UCSD-AML1 (cell line): ENCODE measurements around the gene IRF6.

Experiments
- DNase-seq: peaks from one replicate; lab custom pipeline; 2025; ENCODE audit not compliant: unreplicated experiment; lab: John Stamatoyannopoulos, UW

IRF6 gene

DNA sequence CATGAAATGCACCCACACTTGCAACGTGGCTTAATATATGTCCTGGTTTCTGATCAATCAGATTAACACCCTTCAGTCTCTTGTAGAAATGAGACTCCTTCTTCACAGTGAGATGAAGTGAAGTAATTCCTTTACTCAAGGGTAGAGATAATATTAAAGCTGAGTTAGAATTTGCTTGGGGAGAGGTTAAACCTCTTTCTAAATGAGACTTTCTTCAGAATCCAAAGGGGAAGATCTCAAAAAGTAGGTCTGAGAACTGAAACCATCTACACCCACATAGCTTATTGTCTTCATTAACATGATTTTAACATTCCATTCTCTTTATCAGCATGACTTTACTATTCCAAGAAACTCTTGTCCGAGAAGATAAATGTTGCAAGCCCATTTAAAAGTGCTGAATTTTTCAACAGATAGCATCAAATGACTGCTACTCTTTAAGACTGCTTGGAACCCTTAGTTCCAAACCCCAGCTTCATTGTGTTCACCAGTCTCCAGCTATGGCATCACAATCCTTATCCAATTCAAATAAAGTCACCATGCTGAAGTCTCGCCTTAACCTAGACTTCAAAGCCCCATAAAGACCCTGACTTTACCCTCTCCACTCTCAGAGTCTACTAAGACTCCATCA, 69.3 kb downstream of the IRF6 start:
- DNase-seq, result no peak
